HG02623 (cell line): ENCODE data around the gene OARD1.

Experiments
- ATAC-seq: cut with Tn5 transposase; IDR thresholded peaks from one replicate; pipeline ENCODE4 v1.9.1; 2021; ENCODE audit warnings: moderate library complexity; ENCODE audit not compliant: unreplicated experiment

Gene OARD1

DNA sequence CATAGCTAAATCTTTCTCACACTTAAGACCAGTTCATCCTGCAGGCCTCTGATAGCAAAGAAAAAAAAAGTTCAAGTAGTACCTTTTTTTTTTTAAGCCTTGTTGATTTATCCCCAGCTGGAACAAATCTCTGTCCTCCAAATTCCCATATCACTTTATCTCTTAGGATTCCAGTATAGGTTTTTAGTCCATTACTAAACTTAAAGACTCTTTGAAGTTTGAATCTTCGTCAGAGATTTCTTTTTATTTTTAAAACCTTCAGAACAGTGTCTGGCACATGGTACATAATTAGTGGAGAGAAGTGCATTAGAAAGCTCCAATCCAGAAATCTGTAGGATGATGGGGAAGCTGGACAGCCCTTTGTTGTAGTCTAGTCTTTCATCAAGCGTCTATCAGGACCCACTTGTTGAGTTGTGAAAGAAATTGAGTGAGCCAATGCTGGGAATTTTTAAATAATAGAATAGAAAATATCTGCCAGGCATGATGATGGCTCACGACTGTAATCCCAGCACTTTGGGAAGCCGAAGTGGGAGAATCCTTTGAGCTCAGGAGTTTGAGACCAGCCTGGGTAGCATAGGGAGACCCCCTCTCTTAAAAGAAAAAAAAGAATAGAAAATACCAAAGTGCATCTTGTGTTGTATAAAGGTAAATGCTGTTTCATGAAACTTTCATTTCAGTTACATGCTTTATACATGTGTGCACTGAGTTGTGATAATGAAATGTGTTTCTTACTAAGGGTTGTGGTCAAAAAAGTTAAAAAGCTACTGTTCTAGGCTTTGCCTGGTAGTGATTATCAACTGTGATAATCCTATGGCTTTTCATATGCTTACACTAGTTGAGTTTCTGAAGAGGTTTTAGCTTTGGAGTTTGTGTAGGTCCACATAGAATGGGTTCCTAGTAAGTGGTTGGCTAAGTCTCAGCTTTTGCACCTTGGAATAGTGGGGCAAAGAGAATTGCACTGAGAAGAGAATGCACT, 3.8 kb upstream of the OARD1 start:
- no peak for ATAC-seq

DNA sequence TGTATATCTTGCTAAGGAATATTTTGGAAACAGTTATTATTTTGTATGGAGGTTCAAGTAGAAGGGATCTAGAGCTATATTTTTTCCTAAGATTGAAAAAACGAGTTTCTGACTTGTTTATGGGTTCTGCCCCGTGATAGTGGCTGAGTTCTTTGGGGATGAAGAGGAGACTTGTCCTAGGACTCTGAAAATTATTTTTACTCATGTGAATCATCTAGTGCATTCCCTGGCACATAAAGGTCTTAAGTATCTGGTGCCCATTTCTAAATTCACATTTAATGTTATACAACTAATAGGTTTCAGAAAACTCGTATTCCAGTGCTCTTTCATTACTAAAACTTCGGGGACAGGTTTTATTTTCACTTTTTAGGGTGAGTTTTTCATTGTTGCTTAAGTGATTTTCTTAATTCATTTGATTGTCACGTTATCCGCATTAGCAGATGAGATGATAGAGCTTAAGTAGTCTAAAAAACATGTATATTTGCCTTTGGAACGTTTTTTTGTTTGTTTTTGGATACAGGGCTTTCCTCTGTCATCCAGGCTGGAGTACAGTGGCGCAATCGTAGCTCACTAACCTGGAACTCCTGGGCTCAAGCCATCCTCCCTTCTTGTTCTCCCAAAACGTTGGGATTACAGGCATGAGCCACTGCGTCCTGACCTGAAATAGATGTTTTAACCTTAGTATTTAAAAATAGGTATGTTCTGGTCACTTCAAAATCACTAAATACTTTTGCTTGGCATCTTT, 2.7 kb upstream of the OARD1 start:
- no peak for ATAC-seq

DNA sequence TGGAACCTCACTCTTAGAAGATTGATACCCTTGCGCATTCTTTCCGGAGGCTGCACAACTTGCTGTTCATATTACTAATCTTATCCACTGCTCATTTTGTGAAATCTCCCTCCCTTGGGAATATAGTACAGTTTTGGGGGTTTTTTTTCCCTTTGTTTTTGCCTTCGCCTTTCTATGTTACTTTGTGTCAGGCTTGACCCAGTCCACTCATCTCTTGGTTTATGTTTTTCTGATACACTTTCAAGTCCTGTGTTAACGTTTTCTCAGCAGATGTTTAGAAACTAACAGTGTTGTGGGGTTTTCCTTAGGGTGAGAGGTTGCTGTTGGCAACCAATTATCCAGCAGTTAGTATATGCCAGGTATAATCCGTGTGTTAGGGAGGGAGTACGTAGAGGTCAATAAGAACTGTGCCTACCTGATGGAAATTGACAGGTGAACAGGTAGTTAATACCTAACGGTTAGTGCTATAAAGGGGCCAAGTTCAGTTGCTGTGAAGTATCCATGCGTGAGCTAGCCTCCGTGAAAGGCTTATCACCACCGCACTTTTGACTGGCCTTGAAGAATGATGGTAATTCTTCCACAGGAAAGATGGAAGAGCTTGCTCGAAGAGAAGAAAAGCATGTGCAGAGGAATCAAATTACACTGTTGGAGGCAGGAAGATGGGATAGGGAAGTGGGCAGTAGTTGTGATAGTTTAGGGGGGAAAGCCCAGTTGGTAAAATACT, 2.0 kb upstream of the OARD1 start:
- no peak for ATAC-seq

- peak; percentile 27 for ATAC-seq
Observed at GRCh38 chr6:41073203-41073967, 1.2 kb upstream of the OARD1 start.

DNA sequence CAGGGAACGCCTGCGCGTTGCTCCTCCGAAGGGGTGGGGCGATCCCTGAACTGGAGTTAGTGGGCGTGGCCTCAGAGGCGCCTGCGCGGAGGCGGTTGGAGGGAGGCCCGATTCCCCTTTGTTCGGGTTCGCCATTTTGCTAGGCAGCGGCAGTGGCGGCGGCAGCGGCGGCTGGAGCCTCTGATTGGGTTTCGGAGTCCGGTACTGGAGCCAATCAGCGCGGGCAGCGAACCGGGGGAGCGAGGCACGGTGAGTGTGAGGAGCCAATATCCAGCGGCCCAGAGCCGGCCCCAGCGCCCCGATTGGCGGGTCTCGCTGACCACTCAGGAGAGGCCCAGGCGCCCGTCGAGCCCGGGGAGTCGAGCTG, 663 bp upstream of the OARD1 start, which contains the start of gene NFYA:
TSS of gene NFYA (plus strand) at position 139 of the 367 bp plus-strand sequence. CDS start 6,116 bp downstream, outside the sequence.
- ATAC-seq, result peak; percentile 46

DNA sequence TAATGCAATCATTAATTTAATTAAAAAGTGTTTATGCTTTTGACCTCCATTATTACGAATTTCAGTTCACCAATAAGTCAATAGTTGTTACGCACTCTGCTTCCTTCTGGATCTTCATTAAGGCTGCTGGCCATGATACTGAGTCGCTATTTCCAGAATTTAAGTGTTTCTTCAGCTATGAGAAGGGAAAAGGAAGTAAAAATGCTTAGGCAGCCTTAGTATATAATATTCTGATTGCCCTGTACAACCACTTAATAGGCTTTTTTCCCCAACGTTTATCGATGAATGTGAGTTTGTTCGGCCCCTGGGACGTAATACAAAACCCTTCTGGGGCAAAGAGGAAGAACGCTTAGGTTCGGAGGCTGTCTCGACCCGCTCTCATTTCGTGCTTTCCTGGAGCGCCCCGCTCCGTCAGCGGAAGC, 644 bp downstream of the OARD1 start:
- ATAC-seq, result peak; percentile 21

- ATAC-seq, result no peak
Observed at GRCh38 chr6:41066867-41067304, 5.3 kb downstream of the OARD1 start.

- ATAC-seq, result no peak
Observed at GRCh38 chr6:41065550-41066026, 6.6 kb downstream of the OARD1 start.

- ATAC-seq, result no peak
Observed at GRCh38 chr6:41064841-41065240, 7.3 kb downstream of the OARD1 start.

GRCh38 chr6:41063884-41064285, 8.3 kb downstream of the OARD1 start:
- ATAC-seq, result no peak

DNA sequence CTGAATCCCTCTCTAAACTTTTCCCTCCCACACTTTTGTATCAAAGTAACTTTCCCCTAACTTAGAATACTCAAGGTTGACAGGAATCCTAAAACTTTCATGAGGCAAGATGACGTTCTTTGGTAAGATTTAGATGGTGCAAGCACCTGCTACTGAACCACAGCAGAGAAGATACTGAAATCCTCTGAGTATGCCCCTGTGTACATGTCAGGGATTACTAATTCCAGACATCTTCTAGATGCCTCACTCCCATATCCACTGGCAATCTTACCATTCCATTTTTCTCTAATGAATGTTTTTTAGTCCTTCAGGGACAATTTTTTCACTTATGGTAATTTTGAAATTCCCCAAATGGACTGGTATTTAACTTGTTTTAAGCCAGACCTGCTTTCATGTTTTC, 10.1 kb downstream of the OARD1 start:
- no peak for ATAC-seq

DNA sequence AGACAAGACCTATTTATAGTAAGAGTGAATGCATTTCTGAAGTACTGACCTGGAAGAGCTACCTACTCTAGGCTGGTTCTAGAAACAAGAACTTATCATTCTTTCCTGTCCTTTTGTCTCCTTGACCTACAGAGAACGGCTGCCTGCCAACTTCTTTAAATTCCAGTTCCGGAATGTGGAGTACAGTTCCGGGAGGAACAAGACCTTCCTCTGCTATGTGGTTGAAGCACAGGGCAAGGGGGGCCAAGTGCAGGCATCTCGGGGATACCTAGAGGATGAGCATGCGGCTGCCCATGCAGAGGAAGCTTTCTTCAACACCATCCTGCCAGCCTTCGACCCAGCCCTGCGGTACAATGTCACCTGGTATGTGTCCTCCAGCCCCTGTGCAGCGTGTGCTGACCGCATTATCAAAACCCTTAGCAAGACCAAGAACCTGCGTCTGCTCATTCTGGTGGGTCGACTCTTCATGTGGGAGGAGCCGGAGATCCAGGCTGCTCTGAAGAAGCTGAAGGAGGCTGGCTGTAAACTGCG, 10.9 kb downstream of the OARD1 start:
- no peak for ATAC-seq

DNA sequence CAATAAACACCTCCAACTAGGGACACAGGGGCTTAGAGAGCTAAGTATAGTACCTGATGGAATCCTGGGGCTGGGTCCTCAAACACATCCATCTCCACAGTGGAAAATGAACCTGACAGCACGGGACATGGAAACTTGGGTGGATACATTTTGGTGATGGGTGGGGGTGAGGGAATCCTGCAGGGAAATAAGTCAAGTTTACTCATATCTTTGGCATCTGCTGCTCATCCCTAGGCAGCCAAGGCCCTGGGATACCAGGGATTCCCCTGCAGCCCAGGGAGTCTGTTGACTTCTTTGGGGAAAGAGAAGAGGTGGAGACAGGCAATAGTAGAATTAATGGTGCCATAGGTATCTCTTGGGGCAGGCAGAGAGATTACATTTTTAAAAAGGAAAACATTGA, 12.6 kb downstream of the OARD1 start:
- ATAC-seq, result no peak

GRCh38 chr6:41058783-41059181, 13.4 kb downstream of the OARD1 start:
- ATAC-seq, result no peak

- no peak for ATAC-seq
Observed at GRCh38 chr6:41056768-41057490, 15.2 kb downstream of the OARD1 start.

GRCh38 chr6:41055149-41055548, 17.0 kb downstream of the OARD1 start:
- no peak for ATAC-seq

GRCh38 chr6:41054511-41054910, 17.6 kb downstream of the OARD1 start:
- ATAC-seq, result no peak

DNA sequence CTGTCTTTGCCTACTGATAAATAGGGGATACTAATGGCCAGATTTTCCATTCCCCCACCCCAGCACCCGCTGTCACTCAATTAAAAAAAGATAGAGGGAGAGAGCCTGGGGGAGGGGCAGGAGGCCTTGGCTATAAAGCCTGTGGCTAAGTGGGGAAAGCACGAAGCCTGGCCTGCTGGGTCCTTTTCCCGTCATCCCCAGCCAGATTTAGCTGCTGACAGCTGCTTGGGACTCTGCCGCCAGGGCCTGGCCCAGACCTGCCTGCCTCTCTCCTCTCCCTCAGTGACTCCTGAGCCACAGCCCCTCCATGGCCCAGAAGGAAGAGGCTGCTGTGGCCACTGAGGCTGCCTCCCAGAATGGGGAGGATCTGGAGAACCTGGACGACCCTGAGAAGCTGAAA, 19.1 kb downstream of the OARD1 start, which contains the start of gene APOBEC2:
TSS of gene APOBEC2 (plus strand) at position 162 of the 400 bp plus-strand sequence. CDS start at position 308, 146 bp downstream.
- no peak for ATAC-seq

- no peak for ATAC-seq
Observed at GRCh38 chr6:41051873-41052272, 20.3 kb downstream of the OARD1 start.
